A549 (cell line): ENCODE results near the gene MYO18B.

Experiments
- CHD4 ChIP-seq: fragments of 200-600 bp; sonication (generic); IDR thresholded peaks from 2 replicates; pipeline ENCODE4 v1.6.1; 2016; ENCODE audit warnings: antibody characterized with exemption, mild to moderate bottlenecking, borderline replicate concordance
- EP300 ChIP-seq, 2 experiments: fragments of >200 bp; sonication (Bioruptor Twin); formaldehyde crosslinking; IDR thresholded peaks; 2 replicates in 1 of 2; 3 replicates in 1 of 2; pipeline ENCODE4 v1.6.1; 2016 to 2017
- HMGXB4 ChIP-seq: fragments of 250-450 bp; sonication (Bioruptor Pico); IDR thresholded peaks from 2 replicates; pipeline ENCODE4 v1.5.0; 2021; ENCODE audit warnings: mild to moderate bottlenecking, moderate library complexity, borderline replicate concordance
- MYC ChIP-seq: IDR thresholded peaks from 2 replicates; pipeline ENCODE4 v1.6.1; 2012; ENCODE audit warnings: mild to moderate bottlenecking, inconsistent platforms, low read length, improper control_type of control experiment, borderline replicate concordance
- NFE2L2 ChIP-seq: fragments of 150-350 bp; conservative IDR thresholded peaks from 2 replicates; pipeline ENCODE4 v1.6.1; 2014; ENCODE audit warnings: low read length
- POLR2A ChIP-seq: IDR thresholded peaks from 2 replicates; pipeline ENCODE4 v1.6.1; 2012; ENCODE audit warnings: mild to moderate bottlenecking, low read length
- POLR2AphosphoS2 ChIP-seq: conservative IDR thresholded peaks from 2 replicates; pipeline ENCODE4 v1.6.1; 2012; ENCODE audit warnings: low read length, improper control_type of control experiment, inconsistent platforms
- RAD21 ChIP-seq, 2 experiments: fragments of >200 bp in 1 of 2; sonication (Bioruptor Twin) in 1 of 2; formaldehyde crosslinking in 1 of 2; IDR thresholded peaks in 1 of 2; conservative IDR thresholded peaks in 1 of 2; 2 replicates in 1 of 2; 3 replicates in 1 of 2; pipeline ENCODE4 v1.6.1; 2012 to 2018; ENCODE audit warnings: inconsistent platforms in 1 of 2
- REST ChIP-seq: fragments of 200-600 bp; sonication (generic); IDR thresholded peaks from 2 replicates; pipeline ENCODE4 v1.6.1; 2016; ENCODE audit warnings: antibody characterized with exemption, mild to moderate bottlenecking, moderate library complexity
- TF ChIP-seq, protein P1 (sequence below): fragments of >200 bp; sonication (Bioruptor Twin); formaldehyde crosslinking; IDR thresholded peaks from 3 replicates; pipeline ENCODE4 v1.5.1; 2016
- TF ChIP-seq, protein P2 (sequence below): fragments of 450-650 bp; IDR thresholded peaks from 2 replicates; pipeline ENCODE4 v1.6.1; 2014; ENCODE audit warnings: antibody characterized with exemption

DNA sequence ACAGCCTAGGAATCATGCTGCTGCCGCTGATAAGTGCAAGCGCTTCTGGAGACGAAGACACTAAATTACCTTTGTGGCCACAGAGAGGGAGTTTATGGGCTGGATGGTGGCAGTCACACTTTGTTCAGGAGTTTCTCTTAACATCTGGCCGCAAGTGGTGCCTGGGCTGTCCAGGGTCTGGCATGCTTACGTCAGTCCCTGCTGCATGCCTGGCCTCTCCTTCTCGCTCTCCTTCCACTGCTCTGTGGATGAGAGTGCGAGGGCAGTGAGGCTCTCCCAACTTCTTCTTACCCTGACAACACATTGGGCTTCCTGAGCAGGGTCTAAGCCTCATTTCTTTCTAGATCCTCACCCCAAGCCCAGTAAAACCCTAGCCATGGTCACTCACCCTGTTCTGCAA, 266.6 kb downstream of the MYO18B start:
- TF ChIP-seq, protein P1, sequence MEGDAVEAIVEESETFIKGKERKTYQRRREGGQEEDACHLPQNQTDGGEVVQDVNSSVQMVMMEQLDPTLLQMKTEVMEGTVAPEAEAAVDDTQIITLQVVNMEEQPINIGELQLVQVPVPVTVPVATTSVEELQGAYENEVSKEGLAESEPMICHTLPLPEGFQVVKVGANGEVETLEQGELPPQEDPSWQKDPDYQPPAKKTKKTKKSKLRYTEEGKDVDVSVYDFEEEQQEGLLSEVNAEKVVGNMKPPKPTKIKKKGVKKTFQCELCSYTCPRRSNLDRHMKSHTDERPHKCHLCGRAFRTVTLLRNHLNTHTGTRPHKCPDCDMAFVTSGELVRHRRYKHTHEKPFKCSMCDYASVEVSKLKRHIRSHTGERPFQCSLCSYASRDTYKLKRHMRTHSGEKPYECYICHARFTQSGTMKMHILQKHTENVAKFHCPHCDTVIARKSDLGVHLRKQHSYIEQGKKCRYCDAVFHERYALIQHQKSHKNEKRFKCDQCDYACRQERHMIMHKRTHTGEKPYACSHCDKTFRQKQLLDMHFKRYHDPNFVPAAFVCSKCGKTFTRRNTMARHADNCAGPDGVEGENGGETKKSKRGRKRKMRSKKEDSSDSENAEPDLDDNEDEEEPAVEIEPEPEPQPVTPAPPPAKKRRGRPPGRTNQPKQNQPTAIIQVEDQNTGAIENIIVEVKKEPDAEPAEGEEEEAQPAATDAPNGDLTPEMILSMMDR = no peak
- no peak for TF ChIP-seq REST
- TF ChIP-seq HMGXB4 (CRISPR knock-in tag) = no peak
- no peak for TF ChIP-seq CHD4
- no peak for TF ChIP-seq MYC
- no peak for TF ChIP-seq RAD21 (conservative IDR thresholded peaks at IDR 0.05 in 1 of 2, IDR thresholded peaks at IDR 0.05 in 1 of 2)
- no peak for TF ChIP-seq NFE2L2
- TF ChIP-seq, protein P2, sequence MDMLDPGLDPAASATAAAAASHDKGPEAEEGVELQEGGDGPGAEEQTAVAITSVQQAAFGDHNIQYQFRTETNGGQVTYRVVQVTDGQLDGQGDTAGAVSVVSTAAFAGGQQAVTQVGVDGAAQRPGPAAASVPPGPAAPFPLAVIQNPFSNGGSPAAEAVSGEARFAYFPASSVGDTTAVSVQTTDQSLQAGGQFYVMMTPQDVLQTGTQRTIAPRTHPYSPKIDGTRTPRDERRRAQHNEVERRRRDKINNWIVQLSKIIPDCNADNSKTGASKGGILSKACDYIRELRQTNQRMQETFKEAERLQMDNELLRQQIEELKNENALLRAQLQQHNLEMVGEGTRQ = no peak
- no peak for TF ChIP-seq EP300 (IDR thresholded peaks at IDR 0.05)
- no peak for TF ChIP-seq POLR2AphosphoS2
- TF ChIP-seq POLR2A = no peak
